ENCODE measurements around the gene DUS1L.
A peak's percentile ranks its signal among the peaks of the same experiment; 100 is the strongest.

Gene DUS1L

DNA sequence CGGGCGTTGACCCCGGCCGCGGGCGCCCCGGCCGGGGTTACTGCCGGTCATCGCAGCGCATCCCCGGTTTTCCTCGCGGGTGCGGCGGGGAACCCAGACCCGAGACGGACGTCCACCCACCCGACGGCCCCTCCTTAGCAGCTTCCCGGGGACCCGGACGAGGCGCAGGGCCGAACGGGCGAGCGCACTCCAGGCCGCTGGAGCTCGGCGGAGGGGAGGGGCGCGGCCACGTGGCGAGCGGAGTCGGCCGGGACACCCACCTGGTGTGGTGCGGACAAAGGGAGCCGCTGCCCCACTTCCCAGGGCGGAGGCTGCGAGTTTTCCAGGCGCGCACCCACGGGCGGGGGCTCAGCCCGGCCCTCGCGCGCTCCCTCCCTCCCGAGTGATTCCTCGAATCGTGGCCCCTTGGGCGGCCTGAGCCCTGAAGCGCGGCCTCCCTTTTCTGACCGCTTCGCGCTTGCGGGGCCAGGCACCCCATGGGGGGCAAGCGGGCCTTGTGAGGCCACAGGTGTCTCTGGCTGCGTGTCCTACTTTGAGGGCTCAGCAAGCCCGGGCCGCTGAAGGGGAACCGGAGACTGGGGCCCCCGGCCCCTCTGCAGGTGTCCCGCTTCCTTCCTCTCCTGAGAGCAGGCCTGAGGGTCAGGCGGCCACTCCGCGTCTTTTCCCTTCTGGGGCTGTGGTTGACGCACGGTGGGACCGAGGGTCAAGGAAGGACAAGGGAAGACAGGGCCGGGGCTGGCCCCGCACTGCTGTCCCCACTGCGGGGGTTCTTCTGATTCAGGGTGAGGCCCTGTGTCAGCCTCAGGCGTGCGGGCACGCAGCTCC lies 33.5 kb upstream of the DUS1L start:
- peak overlapping the region; percentile 37 for H2BK120ac ChIP-seq (ENCODE audit: insufficient read depth, low read length, poor library complexity)
- WGBS (ENCODE audit: extremely low coverage, insufficient coverage, insufficient read length) = no CpG with 5 or more reads among the region's 80 CpGs
- H3K4me1 ChIP-seq (ENCODE audit: control insufficient read depth in 1 of 2, insufficient read depth in 2 of 2, low read length in 2 of 2) = peaks cover 40 to 57% of the 10 kb centered on the region in 2 experiments
- H3K23ac ChIP-seq (ENCODE audit: low read length) = no peak overlapping the region
- peaks cover 29% of the 10 kb centered on the region for H3K79me2 ChIP-seq (ENCODE audit: control insufficient read depth, insufficient read depth, low read length, poor library complexity)
- H4K91ac ChIP-seq (ENCODE audit: low read depth, low read length) = peak overlapping the region; percentile 89
- H3K4me2 ChIP-seq (ENCODE audit: low read length) = peak overlapping the region; percentile 93
- peaks cover 20% of the 10 kb centered on the region in 2 experiments for H3K36me3 ChIP-seq (ENCODE audit: control insufficient read depth in 1 of 2, insufficient read depth in 2 of 2, low read length in 2 of 2)
- peak overlapping the region; percentile 61 for H3K9ac ChIP-seq (ENCODE audit: low read length)
- peak overlapping the region; percentile 72 for H3K4me3 ChIP-seq (ENCODE audit: low read depth, low read length)
- DNase-seq = no peak
- H4K12ac ChIP-seq (ENCODE audit: low read depth, low read length) = peak overlapping the region; percentile 55
- peak overlapping the region; percentile 76 for H2BK5ac ChIP-seq (ENCODE audit: low read depth, low read length, poor library complexity)
- H3K79me1 ChIP-seq (ENCODE audit: low read length) = peaks cover 28% of the 10 kb centered on the region
- no peaks in the 10 kb centered on the region for H3K27me3 ChIP-seq (ENCODE audit: insufficient read depth, low read length)
- peak overlapping the region; percentile 66 for H3K14ac ChIP-seq (ENCODE audit: low read length)
- H3K9me3 ChIP-seq (ENCODE audit: insufficient read depth, low read depth, low read length) = no peaks in the 10 kb centered on the region
- H2AFZ ChIP-seq (ENCODE audit: insufficient read depth, low read length, poor library complexity) = peak overlapping the region; percentile 75
- H4K8ac ChIP-seq (ENCODE audit: low read depth, low read length) = peak overlapping the region; percentile 63
- H2BK12ac ChIP-seq (ENCODE audit: low read length) = peak overlapping the region; percentile 12
- peak overlapping the region; percentile 25 for H3K4ac ChIP-seq (ENCODE audit: low read depth, low read length)
- peak overlapping the region; percentile 76 for H3K18ac ChIP-seq (ENCODE audit: low read length)
- peak overlapping the region; percentile 31 for H3K27ac ChIP-seq (ENCODE audit: low read depth, low read length)
- H2AK5ac ChIP-seq (ENCODE audit: low read length) = peak overlapping the region; percentile 75

DNA sequence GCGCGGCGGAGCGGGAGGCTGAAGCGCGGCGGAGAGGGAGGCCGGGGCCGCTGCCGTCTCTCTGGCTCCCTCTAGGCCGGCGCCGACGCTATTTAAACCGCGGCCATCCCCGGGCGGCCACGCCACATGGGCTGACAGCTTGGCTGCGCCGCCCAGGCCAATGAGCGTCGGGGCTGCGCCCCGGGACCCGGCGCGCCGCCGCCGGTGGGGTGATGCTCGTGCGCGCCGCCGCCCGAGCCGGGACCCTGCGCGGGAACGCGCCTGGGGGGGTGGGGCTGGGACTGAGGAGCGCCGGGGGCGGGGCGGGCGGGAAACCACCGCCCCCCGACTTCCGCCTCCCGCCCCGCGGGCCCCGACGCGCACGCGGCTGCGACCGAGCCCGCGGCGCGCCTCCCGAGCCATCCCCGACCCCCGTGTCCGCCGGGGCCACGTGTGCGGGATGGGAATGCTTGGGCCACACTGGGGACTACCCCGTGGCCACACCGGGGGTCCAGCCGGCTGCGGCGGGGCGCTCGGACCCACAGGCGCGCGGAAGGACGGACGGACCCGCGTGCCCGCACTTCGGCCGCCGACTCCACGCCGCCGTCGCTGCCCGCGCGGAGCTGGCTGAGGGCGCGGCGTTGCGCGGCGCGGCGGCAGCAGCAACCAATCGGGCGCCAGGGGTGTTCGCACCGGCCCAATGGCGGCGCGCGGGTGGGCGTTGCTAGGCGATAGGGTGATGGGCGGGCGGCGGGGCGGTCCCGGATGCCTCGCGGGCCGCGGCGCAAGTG lies 32.8 kb upstream of the DUS1L start, which contains the start of gene FASN:
Gene FASN (minus strand): TSS at position 68 of the 770 bp plus-strand sequence. CDS start 1,791 bp downstream, outside the sequence.
- peak within 1 kb of the TSS; percentile 75 for H2AK5ac ChIP-seq (ENCODE audit: low read length)
- H2AFZ ChIP-seq (ENCODE audit: insufficient read depth, low read length, poor library complexity) = peak within 1 kb of the TSS; percentile 82
- H3K36me3 ChIP-seq (ENCODE audit: control insufficient read depth in 1 of 2, insufficient read depth in 2 of 2, low read length in 2 of 2) = peaks cover 27 to 28% of the 10 kb centered on the region in 2 experiments
- peak within 1 kb of the TSS; percentile 84 for H2BK120ac ChIP-seq (ENCODE audit: insufficient read depth, low read length, poor library complexity)
- peak; percentile 93 to 97 for DNase-seq
- H3K27me3 ChIP-seq (ENCODE audit: insufficient read depth, low read length) = no peaks in the 10 kb centered on the region
- peak within 1 kb of the TSS; percentile 12 for H2BK12ac ChIP-seq (ENCODE audit: low read length)
- peak within 1 kb of the TSS; percentile 97 for H3K14ac ChIP-seq (ENCODE audit: low read length)
- H3K18ac ChIP-seq (ENCODE audit: low read length) = peak within 1 kb of the TSS; percentile 97
- peak within 1 kb of the TSS; percentile 92 for H3K4ac ChIP-seq (ENCODE audit: low read depth, low read length)
- peak within 1 kb of the TSS; percentile 93 for H4K12ac ChIP-seq (ENCODE audit: low read depth, low read length)
- peaks cover under 1% of the 10 kb centered on the region for H3K9me3 ChIP-seq (ENCODE audit: insufficient read depth, low read depth, low read length)
- peak within 1 kb of the TSS; percentile 88 for H3K4me3 ChIP-seq (ENCODE audit: low read depth, low read length)
- H4K8ac ChIP-seq (ENCODE audit: low read depth, low read length) = peak within 1 kb of the TSS; percentile 95
- peaks cover 31% of the 10 kb centered on the region for H3K79me2 ChIP-seq (ENCODE audit: control insufficient read depth, insufficient read depth, low read length, poor library complexity)
- peak within 1 kb of the TSS; percentile 95 for H3K4me2 ChIP-seq (ENCODE audit: low read length)
- peaks cover 27% of the 10 kb centered on the region for H3K79me1 ChIP-seq (ENCODE audit: low read length)
- H3K27ac ChIP-seq (ENCODE audit: low read depth, low read length) = peak within 1 kb of the TSS; percentile 97
- H3K23ac ChIP-seq (ENCODE audit: low read length) = no peak within 1 kb of the TSS
- WGBS (ENCODE audit: extremely low coverage, insufficient coverage, insufficient read length) = no CpG with 5 or more reads among the region's 124 CpGs
- peaks cover 35 to 51% of the 10 kb centered on the region in 2 experiments for H3K4me1 ChIP-seq (ENCODE audit: control insufficient read depth in 1 of 2, insufficient read depth in 2 of 2, low read length in 2 of 2)
- peak within 1 kb of the TSS; percentile 91 for H3K9ac ChIP-seq (ENCODE audit: low read length)
- H2BK5ac ChIP-seq (ENCODE audit: low read depth, low read length, poor library complexity) = peak within 1 kb of the TSS; percentile 93
- peak within 1 kb of the TSS; percentile 97 for H4K91ac ChIP-seq (ENCODE audit: low read depth, low read length)

DNA sequence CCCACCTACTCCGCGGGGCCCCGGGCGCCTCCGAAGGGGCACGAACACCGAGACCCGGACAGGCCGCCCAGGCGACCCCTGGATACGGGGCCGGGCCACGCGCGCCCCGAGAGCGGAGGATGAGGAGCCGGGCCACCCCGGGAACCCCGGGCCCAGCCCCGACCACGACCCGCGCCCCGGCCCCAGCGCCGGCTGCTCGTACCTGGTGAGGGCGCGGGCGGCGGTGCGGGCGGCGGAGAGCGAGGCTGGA lies 32.2 kb upstream of the DUS1L start:
- H4K91ac ChIP-seq (ENCODE audit: low read depth, low read length) = peak overlapping the region; percentile 81
- H3K27ac ChIP-seq (ENCODE audit: low read depth, low read length) = peak overlapping the region; percentile 87
- peak overlapping the region; percentile 91 for H3K9ac ChIP-seq (ENCODE audit: low read length)
- H3K14ac ChIP-seq (ENCODE audit: low read length) = peak overlapping the region; percentile 81
- peak overlapping the region; percentile 33 for H2AFZ ChIP-seq (ENCODE audit: insufficient read depth, low read length, poor library complexity)
- no peak for DNase-seq
- no peak overlapping the region for H3K23ac ChIP-seq (ENCODE audit: low read length)
- H3K9me3 ChIP-seq (ENCODE audit: insufficient read depth, low read depth, low read length) = peaks cover 5% of the 10 kb centered on the region
- H4K12ac ChIP-seq (ENCODE audit: low read depth, low read length) = peak overlapping the region; percentile 52
- H4K8ac ChIP-seq (ENCODE audit: low read depth, low read length) = peak overlapping the region; percentile 76
- H3K4ac ChIP-seq (ENCODE audit: low read depth, low read length) = peak overlapping the region; percentile 92
- H3K4me1 ChIP-seq (ENCODE audit: control insufficient read depth in 1 of 2, insufficient read depth in 2 of 2, low read length in 2 of 2) = peaks cover 31 to 46% of the 10 kb centered on the region in 2 experiments
- H3K4me2 ChIP-seq (ENCODE audit: low read length) = peak overlapping the region; percentile 95
- H2BK120ac ChIP-seq (ENCODE audit: insufficient read depth, low read length, poor library complexity) = peak overlapping the region; percentile 74
- peaks cover 31% of the 10 kb centered on the region for H3K79me2 ChIP-seq (ENCODE audit: control insufficient read depth, insufficient read depth, low read length, poor library complexity)
- H2BK5ac ChIP-seq (ENCODE audit: low read depth, low read length, poor library complexity) = peak overlapping the region; percentile 93
- peak overlapping the region; percentile 88 for H3K4me3 ChIP-seq (ENCODE audit: low read depth, low read length)
- H2BK12ac ChIP-seq (ENCODE audit: low read length) = no peak overlapping the region
- H3K36me3 ChIP-seq (ENCODE audit: control insufficient read depth in 1 of 2, insufficient read depth in 2 of 2, low read length in 2 of 2) = peaks cover 32 to 33% of the 10 kb centered on the region in 2 experiments
- no peaks in the 10 kb centered on the region for H3K27me3 ChIP-seq (ENCODE audit: insufficient read depth, low read length)
- WGBS (ENCODE audit: extremely low coverage, insufficient coverage, insufficient read length) = no CpG with 5 or more reads among the region's 36 CpGs
- H3K18ac ChIP-seq (ENCODE audit: low read length) = peak overlapping the region; percentile 82
- peaks cover 27% of the 10 kb centered on the region for H3K79me1 ChIP-seq (ENCODE audit: low read length)
- no peak overlapping the region for H2AK5ac ChIP-seq (ENCODE audit: low read length)

DNA sequence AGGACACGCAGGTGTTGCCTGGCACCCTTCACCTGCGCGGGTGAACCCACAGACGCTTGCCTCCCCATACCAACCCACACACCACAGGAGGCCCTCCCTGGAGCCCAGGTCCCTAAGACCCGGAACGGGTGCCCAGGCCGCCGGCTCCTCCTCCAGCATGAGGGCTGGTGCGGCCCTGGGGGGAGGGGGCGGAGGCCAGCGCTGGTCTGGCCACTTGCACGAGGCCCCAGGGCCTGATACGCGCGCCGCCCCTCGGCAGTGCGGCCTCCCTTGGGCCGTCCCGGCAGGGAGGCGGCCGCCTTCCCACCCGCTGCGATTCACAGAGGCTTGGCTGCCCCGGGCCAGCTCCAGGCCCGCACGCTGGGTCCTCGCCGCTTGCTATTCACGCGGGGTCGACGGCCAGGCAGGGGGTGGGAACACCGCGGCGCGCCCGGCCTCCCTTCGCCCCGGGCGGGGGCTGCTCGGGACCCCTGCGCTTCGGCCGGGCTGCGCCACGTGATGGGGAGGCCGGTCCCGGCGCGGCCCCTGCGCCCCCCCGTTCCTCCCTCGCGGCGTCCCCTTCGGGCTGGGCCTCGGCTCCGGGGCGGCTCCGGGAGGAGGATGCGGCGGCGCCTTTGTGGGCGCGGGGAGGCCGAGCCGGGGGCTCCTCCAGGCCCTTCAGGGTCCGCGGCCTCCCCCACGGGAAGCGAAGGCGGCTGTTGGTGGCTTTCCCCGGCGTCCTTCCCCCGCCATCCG lies 31.7 kb upstream of the DUS1L start:
- Histone ChIP-seq H3K4me1 (ENCODE audit: control insufficient read depth in 1 of 2, insufficient read depth in 2 of 2, low read length in 2 of 2) (peaks cover 30 to 45% of the 10 kb centered on the region in 2 experiments), H2BK120ac (ENCODE audit: insufficient read depth, low read length, poor library complexity) (peak overlapping the region; percentile 74), H3K9ac (ENCODE audit: low read length) (peak overlapping the region; percentile 91), H2AFZ (ENCODE audit: insufficient read depth, low read length, poor library complexity) (peak overlapping the region; percentile 74), H4K12ac (ENCODE audit: low read depth, low read length) (peak overlapping the region; percentile 52), H3K14ac (ENCODE audit: low read length) (peak overlapping the region; percentile 81), H3K79me2 (ENCODE audit: control insufficient read depth, insufficient read depth, low read length, poor library complexity) (peaks cover 31% of the 10 kb centered on the region), H3K79me1 (ENCODE audit: low read length) (peaks cover 27% of the 10 kb centered on the region), H3K4me2 (ENCODE audit: low read length) (peak overlapping the region; percentile 95), H3K18ac (ENCODE audit: low read length) (peak overlapping the region; percentile 82), H2AK5ac (ENCODE audit: low read length) (peak overlapping the region; percentile 44), H3K9me3 (ENCODE audit: insufficient read depth, low read depth, low read length) (peaks cover 5% of the 10 kb centered on the region), H3K27me3 (ENCODE audit: insufficient read depth, low read length) (no peaks in the 10 kb centered on the region), H3K4me3 (ENCODE audit: low read depth, low read length) (peak overlapping the region; percentile 88), H4K8ac (ENCODE audit: low read depth, low read length) (peak overlapping the region; percentile 76), H2BK12ac (ENCODE audit: low read length) (no peak overlapping the region), H3K4ac (ENCODE audit: low read depth, low read length) (peak overlapping the region; percentile 92), H2BK5ac (ENCODE audit: low read depth, low read length, poor library complexity) (peak overlapping the region; percentile 93), H3K36me3 (ENCODE audit: control insufficient read depth in 1 of 2, insufficient read depth in 2 of 2, low read length in 2 of 2) (peaks cover 37% of the 10 kb centered on the region in 2 experiments), H3K23ac (ENCODE audit: low read length) (no peak overlapping the region), H4K91ac (ENCODE audit: low read depth, low read length) (peak overlapping the region; percentile 81), H3K27ac (ENCODE audit: low read depth, low read length) (peak overlapping the region; percentile 87)
- WGBS (ENCODE audit: extremely low coverage, insufficient coverage, insufficient read length) = no CpG with 5 or more reads among the region's 77 CpGs
- peak; percentile 78 to 80 for DNase-seq
